ENCODE results near the gene GDI2.
"Not testable (repeated sequence)": the region's sequence is repeated elsewhere in the genome, so short reads cannot be mapped to it uniquely, and the experiment has no call there.

The GDI2 gene

DNA sequence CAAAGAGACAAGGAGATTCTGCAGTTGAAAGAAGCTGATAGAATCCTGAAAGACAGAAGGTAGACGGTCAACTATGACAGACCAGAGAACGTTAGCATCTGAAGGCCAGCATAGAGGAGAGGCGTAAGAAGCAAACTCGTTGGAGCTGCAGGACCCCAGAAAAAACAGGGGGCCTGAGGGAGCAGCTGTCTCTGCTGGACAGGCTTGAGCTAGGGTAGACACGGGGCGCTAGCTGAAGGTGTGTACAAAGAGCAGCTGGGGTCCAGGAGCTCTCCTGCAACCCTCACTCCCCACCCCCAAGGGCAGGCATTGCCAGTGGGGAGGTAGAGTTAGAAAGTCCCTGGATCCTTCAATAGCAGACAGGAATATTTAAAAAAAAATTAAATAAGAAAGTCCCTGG lies 14.6 kb upstream of the GDI2 start:
- DNase-seq: no peak

- not testable (repeated sequence) for DNase-seq
Measured at GRCh38 chr10:5826511-5826910, 13.3 kb upstream of the GDI2 start.

DNA sequence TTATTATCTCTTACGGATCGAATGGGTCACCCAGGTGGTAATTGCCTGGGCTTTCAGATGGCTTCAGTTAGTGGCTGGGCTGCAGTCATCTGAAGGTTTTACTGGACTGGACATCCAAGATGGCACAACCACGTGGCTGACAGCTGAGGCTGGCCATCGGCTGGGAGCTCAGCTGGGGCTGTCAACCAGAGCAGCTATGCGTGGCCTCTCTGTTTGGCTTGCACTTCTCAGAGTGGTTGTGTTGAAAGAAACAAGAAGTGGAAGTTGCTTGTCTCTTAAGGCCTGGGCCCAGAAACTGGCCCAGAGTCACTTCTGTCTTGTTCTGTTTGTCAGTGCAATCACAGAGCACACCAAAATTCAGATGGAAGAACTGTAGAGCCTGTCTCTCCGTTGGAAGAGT lies 5.7 kb upstream of the GDI2 start:
- DNase-seq: no peak

DNA sequence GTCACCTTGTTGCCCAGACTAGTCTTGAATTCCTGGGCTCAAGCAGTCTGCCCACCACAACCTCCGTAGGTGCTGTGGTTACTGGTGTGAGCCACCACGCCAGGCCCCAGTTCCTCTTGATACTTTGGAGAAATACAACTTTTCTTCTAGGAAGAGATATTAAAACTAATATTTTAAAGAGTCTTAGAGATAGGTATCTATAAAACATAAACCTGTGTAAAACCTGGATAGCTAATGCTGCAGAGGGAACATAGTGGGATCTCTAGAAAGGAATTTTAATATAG lies 4.8 kb upstream of the GDI2 start:
- no peak for DNase-seq

- DNase-seq: no peak
Measured at GRCh38 chr10:5817322-5818047, 4.3 kb upstream of the GDI2 start.

DNA sequence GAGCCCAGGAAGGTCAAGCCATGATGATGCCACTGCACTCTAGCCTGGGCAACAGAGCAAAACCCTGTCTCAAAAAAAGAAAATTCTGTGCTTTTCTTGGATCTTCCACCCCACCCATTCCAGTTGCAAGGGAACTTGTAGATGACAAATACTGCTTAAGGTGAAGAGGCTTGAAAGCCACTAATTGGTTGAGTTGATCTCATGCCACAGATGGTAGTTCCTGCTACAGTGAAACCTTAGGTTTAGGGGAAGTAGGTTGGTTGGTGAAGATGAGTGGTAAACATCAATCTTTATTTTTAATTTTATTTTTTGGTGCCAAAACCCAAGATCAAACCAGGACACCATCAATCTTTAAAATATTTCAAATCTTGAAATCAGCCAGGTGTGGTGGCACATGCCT lies 2.9 kb upstream of the GDI2 start:
- no peak for DNase-seq

DNA sequence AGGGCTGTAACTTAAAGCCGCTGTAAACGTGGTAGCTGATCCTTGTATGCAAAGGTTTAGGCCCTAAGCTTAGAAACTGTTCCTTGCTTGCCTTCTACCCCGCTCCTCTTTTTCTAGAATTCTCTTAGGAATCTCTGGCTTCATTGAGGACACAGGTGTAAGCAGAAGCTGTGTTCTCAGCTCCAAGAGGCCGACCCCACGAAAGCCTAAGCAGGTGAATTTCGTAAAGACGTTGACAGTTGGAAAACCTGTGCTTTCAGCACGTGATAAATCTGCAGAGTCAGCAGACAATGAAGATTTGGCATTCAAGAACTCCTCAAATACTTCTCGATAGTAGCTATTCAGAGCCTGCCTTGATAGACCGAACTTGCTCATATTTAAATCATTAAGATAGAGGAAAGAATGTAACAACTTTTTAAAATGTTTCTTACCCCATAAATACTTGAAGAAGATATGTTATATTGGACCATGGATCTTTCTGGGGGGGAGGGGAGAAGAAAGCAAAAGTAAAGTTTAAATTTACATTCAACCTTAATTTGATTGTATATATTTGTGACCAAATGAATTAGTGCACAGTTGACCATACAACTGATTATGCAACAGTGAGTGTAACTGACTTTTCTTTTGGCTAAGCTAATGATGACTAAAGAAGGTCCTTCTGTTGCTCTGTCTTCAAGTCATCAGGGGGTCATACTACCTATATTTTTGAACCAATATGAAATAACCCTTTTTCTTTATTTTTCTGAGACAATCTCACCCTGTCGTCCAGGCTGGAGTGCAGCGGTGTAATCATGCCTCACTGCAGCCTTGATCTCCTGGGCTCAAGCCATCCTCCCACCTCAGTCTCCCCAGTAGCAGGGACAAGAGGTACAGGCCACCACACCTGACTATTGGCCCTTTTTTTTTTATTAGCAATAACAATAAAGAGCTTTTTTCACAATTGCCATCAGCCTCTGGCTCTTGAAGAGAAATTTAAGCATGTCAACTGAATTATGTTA lies 1.2 kb upstream of the GDI2 start:
- DNase-seq: no peak

DNA sequence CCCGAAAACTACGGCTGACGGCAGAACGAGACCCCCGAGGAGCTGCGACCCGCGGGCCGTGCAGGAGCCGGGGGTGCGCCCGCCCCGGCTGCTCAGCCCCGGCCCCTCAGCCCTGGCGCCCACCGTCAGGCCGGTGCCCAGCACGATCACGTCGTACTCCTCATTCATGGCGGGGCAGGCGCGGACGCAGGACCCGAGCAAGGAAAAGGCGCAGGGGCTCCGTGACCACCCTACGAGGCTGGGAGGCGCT lies 218 bp downstream of the GDI2 start:
- DNase-seq: no peak

DNA sequence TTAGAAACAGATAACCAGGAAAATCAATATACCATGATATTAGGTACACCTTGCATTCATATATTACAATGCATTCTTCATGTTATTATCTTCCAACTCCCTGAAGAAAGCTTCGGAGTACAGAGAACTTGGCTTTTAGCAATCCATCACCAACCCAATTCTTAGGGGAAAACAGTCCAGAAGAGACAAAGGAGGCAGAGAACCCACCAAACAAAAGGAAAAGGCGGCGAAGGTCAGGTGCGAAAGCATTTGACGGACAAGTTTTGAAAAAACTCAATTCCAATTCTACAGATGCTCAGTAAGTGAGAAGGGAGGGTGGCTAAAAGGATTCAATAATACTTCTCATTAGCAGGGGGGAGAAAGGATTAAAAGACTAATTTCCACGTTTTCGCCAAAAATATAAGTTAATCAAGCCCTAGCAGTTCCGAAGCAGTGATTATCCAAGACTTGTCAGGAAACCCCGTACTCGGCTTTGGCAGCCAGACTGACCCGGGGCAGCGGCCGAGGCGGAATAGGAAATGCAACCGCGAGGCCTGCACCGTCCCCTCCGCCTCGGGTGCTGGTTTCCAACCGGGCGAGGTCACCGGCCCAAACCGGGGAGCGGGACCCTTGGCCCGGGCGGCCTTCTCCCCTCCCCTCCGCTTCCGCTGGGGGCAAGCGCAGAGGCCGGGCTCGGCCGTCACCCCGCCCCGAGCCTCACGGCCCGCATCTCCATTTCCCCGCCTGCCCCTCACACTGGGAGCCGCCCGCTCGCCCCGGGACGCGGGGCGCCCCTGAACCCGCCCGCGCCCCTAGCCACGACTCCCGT lies 747 bp downstream of the GDI2 start:
- DNase-seq: peak; percentile 8

DNA sequence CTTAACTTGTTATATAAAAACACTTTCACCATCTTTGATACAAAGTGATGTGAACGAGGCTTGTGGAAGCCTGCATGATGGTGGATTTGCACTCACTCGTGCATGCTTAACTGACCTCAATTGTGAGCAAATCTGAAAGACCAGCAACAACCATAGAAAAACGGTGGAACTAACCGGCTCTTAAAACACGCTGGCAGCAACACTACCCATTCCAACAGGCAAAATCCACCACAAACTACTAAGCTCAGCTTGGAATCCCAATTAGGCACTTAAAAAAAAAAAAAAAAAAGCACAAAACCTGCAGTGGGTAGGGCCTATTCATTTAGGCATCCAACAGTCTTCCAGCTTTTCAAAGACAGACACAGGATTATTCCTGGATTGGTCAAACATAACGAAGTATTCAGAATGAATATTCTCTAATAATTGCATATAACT lies 1.8 kb downstream of the GDI2 start:
- DNase-seq: no peak

DNA sequence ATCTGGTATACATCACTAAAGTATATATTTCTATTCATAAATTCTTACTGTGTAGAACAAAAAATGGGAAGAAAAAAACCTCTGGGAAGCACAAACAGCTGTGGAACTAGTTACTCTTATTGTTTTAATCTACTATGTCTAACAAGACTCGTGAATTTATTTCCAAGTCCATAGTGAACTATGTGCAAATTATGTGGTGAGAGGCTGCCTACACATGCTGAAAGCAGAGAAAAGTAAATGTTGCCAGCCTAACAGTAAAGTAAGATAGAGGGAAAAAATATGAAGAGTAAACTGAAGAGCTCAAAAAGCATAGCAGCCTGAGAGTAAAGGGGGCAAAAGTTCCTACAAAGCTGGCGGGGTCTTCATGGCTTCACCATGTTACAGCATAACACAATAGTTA lies 3.0 kb downstream of the GDI2 start:
- no peak for DNase-seq

- DNase-seq: no peak
Measured at GRCh38 chr10:5809527-5810154, 3.6 kb downstream of the GDI2 start.

DNA sequence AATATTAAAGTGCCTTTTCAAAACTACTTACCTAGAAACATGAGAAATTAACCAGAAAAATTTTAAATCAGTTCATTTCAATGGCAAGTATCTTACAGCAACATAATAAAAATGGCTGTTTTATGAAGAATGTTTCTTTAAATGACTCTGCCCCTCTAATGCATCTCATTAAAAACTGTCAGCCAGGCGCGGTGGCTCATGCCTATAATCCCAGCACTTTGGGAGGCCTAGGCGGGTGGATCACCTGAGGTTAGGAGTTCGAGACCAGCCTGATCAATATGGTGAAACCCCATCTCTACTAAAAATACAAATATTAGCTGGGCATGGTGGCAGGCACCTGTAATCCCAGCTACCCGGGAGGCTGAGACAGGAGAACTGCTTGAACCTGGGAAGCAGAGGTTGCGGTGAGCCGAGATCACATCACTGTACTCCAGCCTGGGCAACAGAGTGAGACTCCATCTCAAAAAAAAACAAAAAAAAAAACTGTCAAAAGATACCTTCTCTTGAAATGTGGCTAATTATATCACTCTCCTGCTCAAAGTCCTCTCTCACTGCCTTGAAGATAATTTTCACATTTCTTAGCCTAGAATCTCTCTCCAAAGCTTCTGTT lies 4.3 kb downstream of the GDI2 start:
- DNase-seq: not testable (repeated sequence)

DNA sequence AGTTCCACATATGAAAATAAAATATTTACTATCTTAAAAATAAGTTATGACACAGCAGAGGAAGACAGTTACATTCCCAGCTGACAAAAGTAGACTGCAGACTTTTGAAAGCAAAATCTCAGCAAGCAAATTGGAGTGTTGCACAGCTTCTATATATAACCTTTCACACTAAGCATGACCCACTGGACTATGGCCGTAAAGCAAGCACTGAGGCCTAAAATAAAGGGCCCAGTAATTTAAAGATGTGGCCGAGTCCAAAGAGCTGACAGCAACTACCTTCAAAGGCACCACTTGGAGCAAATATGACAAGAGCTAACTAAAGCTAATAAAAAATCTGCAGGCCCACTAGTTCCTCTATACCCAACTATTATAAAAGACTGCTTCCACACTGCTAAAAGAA lies 6.5 kb downstream of the GDI2 start:
- no peak for DNase-seq

- no peak for DNase-seq
Measured at GRCh38 chr10:5805711-5806110, 7.5 kb downstream of the GDI2 start.

DNA sequence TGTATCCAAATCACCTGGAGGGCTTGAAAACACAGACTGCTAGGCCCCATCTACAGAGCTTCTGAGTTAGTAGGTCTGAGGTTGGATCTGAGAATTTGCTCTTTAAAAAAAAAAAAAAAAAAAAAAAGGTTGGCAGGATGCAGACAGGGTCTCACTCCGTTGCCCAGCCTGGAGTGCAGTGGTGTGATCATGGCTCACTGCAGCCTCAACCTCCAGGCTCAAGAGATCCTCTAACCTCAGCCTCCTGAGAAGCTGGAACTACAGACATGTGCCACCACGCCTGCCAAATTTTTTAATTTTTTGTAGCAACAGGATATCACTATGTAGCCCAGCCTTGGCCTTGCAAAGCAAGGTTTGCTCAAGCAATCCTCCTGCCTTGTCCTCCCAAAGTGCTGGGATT lies 8.0 kb downstream of the GDI2 start:
- no peak for DNase-seq

GRCh38 chr10:5804386-5804785 lies 8.8 kb downstream of the GDI2 start:
- no peak for DNase-seq

GRCh38 chr10:5800782-5801181 lies 12.5 kb downstream of the GDI2 start:
- DNase-seq: no peak

DNA sequence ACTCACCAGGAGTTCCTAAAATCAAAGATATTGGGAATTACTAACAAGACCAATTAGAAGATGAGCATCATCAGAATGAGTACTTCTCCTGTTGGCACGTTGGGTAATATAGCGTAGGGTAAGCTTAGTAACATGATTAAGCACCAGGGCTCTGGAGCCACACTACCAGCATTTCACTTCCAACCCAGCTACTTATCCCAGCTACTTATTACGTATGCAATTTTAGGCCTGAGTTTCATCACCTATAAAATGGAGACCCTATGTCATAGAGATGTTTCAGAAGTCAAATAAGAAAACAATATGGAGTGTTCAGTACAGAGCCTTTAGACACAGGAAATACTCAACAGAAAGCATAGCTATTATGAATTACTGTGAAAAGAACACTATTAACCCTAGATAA lies 19.0 kb downstream of the GDI2 start:
- no peak for DNase-seq

DNA sequence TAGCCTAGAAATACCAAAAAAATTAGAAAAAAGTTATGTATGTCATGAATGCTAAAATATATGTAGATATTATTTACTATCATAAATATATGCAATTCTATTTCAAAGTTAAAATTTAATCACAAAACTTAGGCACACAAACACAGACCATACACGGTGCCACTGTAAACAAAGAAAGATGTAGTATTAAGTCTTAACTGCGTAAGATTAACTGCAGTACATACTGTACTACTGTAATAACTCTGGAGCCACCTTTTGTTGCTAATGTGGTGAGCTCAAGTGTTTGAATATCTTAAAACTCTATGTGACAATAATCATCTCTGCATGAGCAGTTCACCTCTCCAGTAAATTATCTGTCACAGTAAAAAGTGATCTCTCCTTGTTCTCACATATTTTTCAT lies 23.6 kb downstream of the GDI2 start:
- DNase-seq: no peak

- DNase-seq: no peak
Measured at GRCh38 chr10:5788969-5789368, 24.3 kb downstream of the GDI2 start.

GRCh38 chr10:5783300-5783699 lies 29.9 kb downstream of the GDI2 start:
- no peak for DNase-seq

DNA sequence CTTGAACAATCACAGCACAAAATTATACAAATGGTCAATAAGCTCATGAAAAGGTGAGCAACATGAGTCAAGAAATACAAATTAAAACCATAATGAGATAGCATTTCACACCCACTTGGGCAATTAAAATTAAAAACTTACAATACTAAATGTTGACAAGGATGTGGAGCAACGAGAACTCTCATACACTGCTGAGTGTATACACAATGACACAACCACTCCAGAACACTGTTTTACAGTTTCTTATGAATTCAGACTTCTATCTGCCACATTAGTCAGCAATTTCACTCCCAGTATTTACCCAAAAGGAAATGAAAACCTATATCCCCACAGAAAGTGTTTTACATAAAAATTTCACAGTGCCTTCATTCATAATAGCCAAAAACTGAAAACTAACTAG lies 31.1 kb downstream of the GDI2 start:
- no peak for DNase-seq
